A673 (cell line): ENCODE results near the gene MED10.

Source experiments
- EZH2 ChIP-seq: fragments of 200-600 bp; sonication (generic); IDR thresholded peaks from 2 replicates; pipeline ENCODE4 v1.6.1; 2017; ENCODE audit warnings: borderline replicate concordance, low read depth, mild to moderate bottlenecking, mixed read lengths, antibody characterized with exemption, low read length; ENCODE audit not compliant: poor library complexity, severe bottlenecking
- TF ChIP-seq, protein P1 (sequence below): fragments of 300-800, 200-600 bp; sonication (generic); conservative IDR thresholded peaks from 2 replicates; pipeline ENCODE4 v1.5.1; 2017; ENCODE audit warnings: low read depth, mild to moderate bottlenecking, antibody characterized with exemption, low read length, moderate library complexity, mixed read lengths

DNA sequence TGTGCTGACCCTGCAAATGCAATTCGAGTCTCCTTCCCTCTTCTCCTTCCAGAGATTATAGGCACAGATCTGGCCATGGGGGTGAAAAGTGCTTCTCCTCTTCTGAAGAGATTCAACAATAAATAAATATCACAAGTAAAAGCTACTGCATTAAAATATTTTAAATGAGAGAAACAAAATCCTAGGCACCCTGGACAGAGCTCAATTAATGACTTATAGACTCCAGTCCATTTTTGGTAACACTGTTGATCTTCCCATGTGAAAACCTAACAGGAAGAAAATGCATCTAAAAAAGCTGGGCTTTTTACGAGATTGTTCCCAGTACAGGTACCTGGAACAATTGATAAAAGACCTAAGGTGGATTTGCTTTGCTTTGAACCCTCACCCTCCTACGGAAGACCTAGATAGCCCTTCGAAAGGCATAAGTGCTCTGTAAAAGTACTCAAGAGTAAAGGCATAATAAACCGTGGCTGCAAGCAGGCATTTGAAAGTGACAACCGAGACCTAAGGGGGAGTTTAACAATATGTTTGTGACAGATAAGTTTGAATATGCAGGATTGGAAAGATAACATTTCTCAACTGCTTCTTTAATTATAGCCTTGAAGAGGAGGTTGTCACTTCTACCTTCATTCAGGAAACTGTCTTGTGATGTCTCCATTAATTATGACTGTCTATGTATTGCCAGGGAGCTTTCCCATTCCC, 29.4 kb upstream of the MED10 start:
- TF ChIP-seq EZH2, result no peak
- TF ChIP-seq, protein P1, sequence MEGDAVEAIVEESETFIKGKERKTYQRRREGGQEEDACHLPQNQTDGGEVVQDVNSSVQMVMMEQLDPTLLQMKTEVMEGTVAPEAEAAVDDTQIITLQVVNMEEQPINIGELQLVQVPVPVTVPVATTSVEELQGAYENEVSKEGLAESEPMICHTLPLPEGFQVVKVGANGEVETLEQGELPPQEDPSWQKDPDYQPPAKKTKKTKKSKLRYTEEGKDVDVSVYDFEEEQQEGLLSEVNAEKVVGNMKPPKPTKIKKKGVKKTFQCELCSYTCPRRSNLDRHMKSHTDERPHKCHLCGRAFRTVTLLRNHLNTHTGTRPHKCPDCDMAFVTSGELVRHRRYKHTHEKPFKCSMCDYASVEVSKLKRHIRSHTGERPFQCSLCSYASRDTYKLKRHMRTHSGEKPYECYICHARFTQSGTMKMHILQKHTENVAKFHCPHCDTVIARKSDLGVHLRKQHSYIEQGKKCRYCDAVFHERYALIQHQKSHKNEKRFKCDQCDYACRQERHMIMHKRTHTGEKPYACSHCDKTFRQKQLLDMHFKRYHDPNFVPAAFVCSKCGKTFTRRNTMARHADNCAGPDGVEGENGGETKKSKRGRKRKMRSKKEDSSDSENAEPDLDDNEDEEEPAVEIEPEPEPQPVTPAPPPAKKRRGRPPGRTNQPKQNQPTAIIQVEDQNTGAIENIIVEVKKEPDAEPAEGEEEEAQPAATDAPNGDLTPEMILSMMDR, result no peak
